Measurements from ENCODE around the gene MPC1. TPM values are rescaled to one million over a fixed set of nuclear protein-coding genes. Genes with fewer than 3 reads are reported as not detected.
"Not testable (repeated sequence)": the region's sequence is repeated elsewhere in the genome, so short reads cannot be mapped to it uniquely, and the experiment has no call there.

Gene MPC1
- total RNA-seq, 1 donor from 2014 or later, result 29.1 TPM

GRCh38 chr6:166406197-166406596, 23.5 kb upstream of the MPC1 start:
- Mint-ChIP-seq H3K4me1 (ENCODE audit: unreplicated experiment) (peaks cover 10% of the 10 kb centered on the region), H3K9me3 (ENCODE audit: unreplicated experiment) (no peaks in the 10 kb centered on the region), H3K27me3 (ENCODE audit: unreplicated experiment) (no peaks in the 10 kb centered on the region), H3K27ac (ENCODE audit: unreplicated experiment) (no peak overlapping the region), H3K36me3 (ENCODE audit: unreplicated experiment) (peaks cover 20% of the 10 kb centered on the region), H3K4me3 (ENCODE audit: unreplicated experiment) (no peak overlapping the region)
- TF ChIP-seq, protein P1, sequence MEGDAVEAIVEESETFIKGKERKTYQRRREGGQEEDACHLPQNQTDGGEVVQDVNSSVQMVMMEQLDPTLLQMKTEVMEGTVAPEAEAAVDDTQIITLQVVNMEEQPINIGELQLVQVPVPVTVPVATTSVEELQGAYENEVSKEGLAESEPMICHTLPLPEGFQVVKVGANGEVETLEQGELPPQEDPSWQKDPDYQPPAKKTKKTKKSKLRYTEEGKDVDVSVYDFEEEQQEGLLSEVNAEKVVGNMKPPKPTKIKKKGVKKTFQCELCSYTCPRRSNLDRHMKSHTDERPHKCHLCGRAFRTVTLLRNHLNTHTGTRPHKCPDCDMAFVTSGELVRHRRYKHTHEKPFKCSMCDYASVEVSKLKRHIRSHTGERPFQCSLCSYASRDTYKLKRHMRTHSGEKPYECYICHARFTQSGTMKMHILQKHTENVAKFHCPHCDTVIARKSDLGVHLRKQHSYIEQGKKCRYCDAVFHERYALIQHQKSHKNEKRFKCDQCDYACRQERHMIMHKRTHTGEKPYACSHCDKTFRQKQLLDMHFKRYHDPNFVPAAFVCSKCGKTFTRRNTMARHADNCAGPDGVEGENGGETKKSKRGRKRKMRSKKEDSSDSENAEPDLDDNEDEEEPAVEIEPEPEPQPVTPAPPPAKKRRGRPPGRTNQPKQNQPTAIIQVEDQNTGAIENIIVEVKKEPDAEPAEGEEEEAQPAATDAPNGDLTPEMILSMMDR (IDR thresholded peaks at IDR 0.05), result no peak
- no peak for DNase-seq (ENCODE audit: extremely low spot score, unreplicated experiment)

- H3K4me1 Mint-ChIP-seq (ENCODE audit: unreplicated experiment), result peaks cover 14% of the 10 kb centered on the region
- no peak overlapping the region for H3K4me3 Mint-ChIP-seq (ENCODE audit: unreplicated experiment)
- TF ChIP-seq, protein P1 (IDR thresholded peaks at IDR 0.05), result no peak
- DNase-seq (ENCODE audit: extremely low spot score, unreplicated experiment), result no peak
- no peaks in the 10 kb centered on the region for H3K27me3 Mint-ChIP-seq (ENCODE audit: unreplicated experiment)
- peaks cover 13% of the 10 kb centered on the region for H3K36me3 Mint-ChIP-seq (ENCODE audit: unreplicated experiment)
- H3K27ac Mint-ChIP-seq (ENCODE audit: unreplicated experiment), result no peak overlapping the region
- no peaks in the 10 kb centered on the region for H3K9me3 Mint-ChIP-seq (ENCODE audit: unreplicated experiment)
Measured at GRCh38 chr6:166405386-166405785, 22.6 kb upstream of the MPC1 start.

DNA sequence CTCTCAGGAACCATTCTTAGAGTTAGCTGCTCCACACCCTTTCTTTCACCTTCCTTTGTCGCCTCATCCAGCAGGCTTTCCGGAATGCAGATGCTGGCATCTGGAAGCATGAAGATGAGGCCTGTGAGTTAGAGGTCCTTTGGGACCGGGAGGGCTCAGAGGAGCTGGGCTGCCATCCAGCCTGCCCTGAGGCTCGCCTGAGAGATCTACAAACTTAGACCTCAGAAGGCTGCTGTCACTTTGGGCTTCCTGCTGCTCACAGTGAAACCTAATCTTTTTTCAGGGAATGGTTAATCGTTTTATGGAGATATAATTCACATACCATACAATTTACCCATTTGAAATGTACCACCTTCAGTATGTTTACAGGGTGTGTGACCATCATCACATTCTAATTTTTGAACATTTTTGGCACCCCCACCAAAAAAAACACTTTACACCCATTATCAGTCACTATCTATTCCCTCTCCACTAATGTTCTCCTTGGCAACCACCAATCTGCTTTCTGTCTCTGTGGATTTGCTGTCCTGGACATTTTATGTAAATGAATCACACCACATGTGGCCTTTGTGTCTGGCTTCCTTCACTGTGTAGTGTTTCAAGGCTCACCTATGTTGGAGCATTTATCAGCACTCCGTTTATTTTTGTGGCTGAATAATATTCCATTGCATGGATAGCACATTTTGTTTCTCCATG, 20.0 kb upstream of the MPC1 start:
- Mint-ChIP-seq H3K4me3 (ENCODE audit: unreplicated experiment) (no peak overlapping the region), H3K27me3 (ENCODE audit: unreplicated experiment) (peaks cover 10% of the 10 kb centered on the region), H3K4me1 (ENCODE audit: unreplicated experiment) (peaks cover 14% of the 10 kb centered on the region), H3K9me3 (ENCODE audit: unreplicated experiment) (no peaks in the 10 kb centered on the region), H3K27ac (ENCODE audit: unreplicated experiment) (peak overlapping the region; percentile 73), H3K36me3 (ENCODE audit: unreplicated experiment) (no peaks in the 10 kb centered on the region)
- TF ChIP-seq, protein P1 (IDR thresholded peaks at IDR 0.05), result no peak
- peak; percentile 87 for DNase-seq (ENCODE audit: extremely low spot score, unreplicated experiment)

- peak; percentile 84 for DNase-seq (ENCODE audit: extremely low spot score, unreplicated experiment)
- TF ChIP-seq, protein P1 (IDR thresholded peaks at IDR 0.05), result peak; percentile 80
- not testable (repeated sequence) for H3K27ac Mint-ChIP-seq (ENCODE audit: unreplicated experiment); H3K4me3 Mint-ChIP-seq (ENCODE audit: unreplicated experiment); H3K36me3 Mint-ChIP-seq (ENCODE audit: unreplicated experiment); H3K9me3 Mint-ChIP-seq (ENCODE audit: unreplicated experiment)
- Mint-ChIP-seq H3K27me3 (ENCODE audit: unreplicated experiment) (peaks cover 12% of the 10 kb centered on the region), H3K4me1 (ENCODE audit: unreplicated experiment) (peaks cover 14% of the 10 kb centered on the region)
Measured at GRCh38 chr6:166400649-166401250, 18.0 kb upstream of the MPC1 start.

- Mint-ChIP-seq H3K4me3 (ENCODE audit: unreplicated experiment) (no peak overlapping the region), H3K27ac (ENCODE audit: unreplicated experiment) (no peak overlapping the region), H3K27me3 (ENCODE audit: unreplicated experiment) (peaks cover 18% of the 10 kb centered on the region), H3K4me1 (ENCODE audit: unreplicated experiment) (peaks cover 14% of the 10 kb centered on the region), H3K9me3 (ENCODE audit: unreplicated experiment) (no peaks in the 10 kb centered on the region), H3K36me3 (ENCODE audit: unreplicated experiment) (no peaks in the 10 kb centered on the region)
- no peak for DNase-seq (ENCODE audit: extremely low spot score, unreplicated experiment)
- TF ChIP-seq, protein P1 (IDR thresholded peaks at IDR 0.05), result no peak
Measured at GRCh38 chr6:166400181-166400580, 17.4 kb upstream of the MPC1 start.
